GM12878 (cell line): ENCODE data around the gene RBM7. TPM values are rescaled to one million over a fixed set of nuclear protein-coding genes. Genes with fewer than 3 reads are reported as not detected.

Experiments used
- ATAC-seq: fragments of 200-7000 bp; cut with Tn5 transposase; 3 replicates; pipeline ENCODE4 v1.9.1; 2020; ENCODE audit warnings: mild to moderate bottlenecking, moderate library complexity
- BruUV-seq: library from RNA; stranded (reverse); fragments of 400-500 nt; replicated peaks from 2 replicates; lab custom pipeline; 2021; lab: Mats Ljungman, UMichigan
- CTCF ChIA-PET: fragments of 300-600 bp; sonication (Branson Sonifier 250); formaldehyde crosslinking; extraction: SDS; loops from one replicate; lab custom pipeline; 2021; ENCODE audit warnings: inconsistent platforms; lab: Yijun Ruan, JAX
- POLR2A ChIA-PET: fragments of 350-600 bp; formaldehyde crosslinking; extraction: SDS; loops from one replicate; lab custom pipeline; 2021; ENCODE audit warnings: inconsistent platforms; lab: Charles Lee
- RAD21 ChIA-PET: fragments of 300-600 bp; sonication (Branson Sonifier 250); formaldehyde crosslinking; loops from one replicate; lab custom pipeline; 2023; ENCODE audit warnings: antibody characterized with exemption; ENCODE audit not compliant: unreplicated experiment; lab: Charles Lee
- SMC1A ChIA-PET: fragments of 300-600 bp; sonication (Branson Sonifier 250); formaldehyde crosslinking; loops from one replicate; lab custom pipeline; 2023; ENCODE audit not compliant: unreplicated experiment, uncharacterized antibody; lab: Charles Lee
- DNase-seq: peaks from one replicate; pipeline ENCODE4 v3.0.0-alpha.2; 2011; ENCODE audit warnings: low read depth, low spot score
- FAIRE-seq: peaks from 3 replicates; lab custom pipeline; 2011; peaks lifted over from hg19 to GRCh38; lab: Jason Lieb, UNC
- H2AFZ ChIP-seq: 2 replicates; pipeline ENCODE4 v1.6.0; 2011; ENCODE audit warnings: low read depth, low read length, control low read depth; ENCODE audit not compliant: control insufficient read depth
- H3K27ac ChIP-seq: 2 replicates; pipeline ENCODE4 v1.5.1; 2011; ENCODE audit warnings: control low read depth; ENCODE audit not compliant: control insufficient read depth, insufficient read depth
- H3K27me3 ChIP-seq, 2 experiments: replicated peaks in 1 of 2; 2 replicates each; pipeline versions ENCODE4 v1.6.0 to v1.6.1; 2011; ENCODE audit warnings: low read length in 1 of 2; ENCODE audit not compliant: control insufficient read depth in 2 of 2, insufficient read depth in 2 of 2
- H3K36me3 ChIP-seq, 2 experiments: 2 replicates each; pipeline ENCODE4 v1.5.1; 2011; ENCODE audit warnings: low read length in 1 of 2; ENCODE audit not compliant: control insufficient read depth in 2 of 2, insufficient read depth in 2 of 2
- H3K4me1 ChIP-seq: 2 replicates; pipeline ENCODE4 v1.6.1; 2011; ENCODE audit warnings: mild to moderate bottlenecking, low read length, moderate library complexity, mixed read lengths; ENCODE audit not compliant: control insufficient read depth, insufficient read depth
- H3K4me2 ChIP-seq: 2 replicates; pipeline ENCODE4 v1.6.0; 2011; ENCODE audit warnings: control low read depth; ENCODE audit not compliant: control insufficient read depth, insufficient read depth
- H3K4me3 ChIP-seq: fragments of 200-600 bp; sonication (generic); 2 replicates; pipeline ENCODE4 v1.5.1; 2016
- H3K79me2 ChIP-seq: 2 replicates; pipeline ENCODE4 v1.6.0; 2011; ENCODE audit warnings: low read length; ENCODE audit not compliant: control insufficient read depth, insufficient read depth
- H3K9ac ChIP-seq: 2 replicates; pipeline ENCODE4 v1.8.0; 2011; ENCODE audit warnings: low read length, control low read depth, mixed read lengths; ENCODE audit not compliant: control insufficient read depth, insufficient read depth
- H3K9me3 ChIP-seq: replicated peaks from 3 replicates; pipeline ENCODE4 v1.5.1; 2011; ENCODE audit warnings: mild to moderate bottlenecking, low read length; ENCODE audit not compliant: control insufficient read depth, insufficient read depth
- H4K20me1 ChIP-seq: 2 replicates; pipeline ENCODE4 v1.6.0; 2011; ENCODE audit not compliant: control insufficient read depth, insufficient read depth
- ATF2 ChIP-seq: IDR thresholded peaks from 2 replicates; pipeline ENCODE4 v1.6.1; 2012; ENCODE audit warnings: low read length, inconsistent platforms
- CEBPB ChIP-seq, 2 experiments: fragments of 150-350 bp in 1 of 2; IDR thresholded peaks; 2 replicates each; pipeline ENCODE4 v1.6.1; 2012 to 2014; ENCODE audit warnings: low read depth in 2 of 2, low read length in 2 of 2, borderline replicate concordance in 1 of 2, inconsistent platforms in 1 of 2
- FOS ChIP-seq: IDR thresholded peaks from 3 replicates; pipeline ENCODE4 v1.6.1; 2011; ENCODE audit warnings: borderline replicate concordance; ENCODE audit not compliant: insufficient read length; ENCODE audit errors: extremely low read depth
- HDAC6 ChIP-seq: fragments of 200-600 bp; sonication (generic); IDR thresholded peaks from one replicate; pipeline ENCODE4 v1.8.0; 2017; ENCODE audit warnings: antibody characterized with exemption; ENCODE audit not compliant: unreplicated experiment
- KDM1A ChIP-seq: fragments of 200-600 bp; sonication (generic); IDR thresholded peaks from 2 replicates; pipeline ENCODE4 v1.6.1; 2016; ENCODE audit warnings: borderline replicate concordance
- MYB ChIP-seq: fragments of 150-350 bp; IDR thresholded peaks from 2 replicates; pipeline ENCODE4 v1.6.1; 2014; ENCODE audit warnings: mild to moderate bottlenecking, low read depth, low read length, borderline replicate concordance
- NRF1 ChIP-seq: conservative IDR thresholded peaks from 2 replicates; pipeline ENCODE4 v1.6.1; 2011; ENCODE audit warnings: mild to moderate bottlenecking, low read depth, low read length, improper control_type of control experiment
- SPI1 ChIP-seq: IDR thresholded peaks from 2 replicates; pipeline ENCODE4 v1.6.1; 2011; ENCODE audit warnings: low read depth, mild to moderate bottlenecking, low read length, moderate library complexity, borderline replicate concordance; ENCODE audit not compliant: insufficient read depth
- USF1 ChIP-seq: IDR thresholded peaks from 2 replicates; pipeline ENCODE4 v1.6.1; 2011; ENCODE audit warnings: borderline replicate concordance, low read depth, mild to moderate bottlenecking, moderate library complexity, mixed read lengths, low read length; ENCODE audit not compliant: insufficient read depth; ENCODE audit errors: extremely low read length
- ZBED1 ChIP-seq: IDR thresholded peaks from 2 replicates; pipeline ENCODE4 v1.6.1; 2016; ENCODE audit warnings: borderline replicate concordance
- ZBTB4 ChIP-seq: fragments of 450-650 bp; formaldehyde crosslinking; IDR thresholded peaks from 2 replicates; pipeline ENCODE4 v1.4.0; 2022; ENCODE audit warnings: mild to moderate bottlenecking, moderate library complexity
- ZZZ3 ChIP-seq: IDR thresholded peaks from 2 replicates; pipeline ENCODE4 v1.6.1; 2011; ENCODE audit warnings: low read depth; ENCODE audit not compliant: control insufficient read depth, insufficient read length
- WGBS: methylation state at CpG from one replicate; pipeline ENCODE4 v1.1.6; 2016; ENCODE audit warnings: low lambda C conversion rate; ENCODE audit not compliant: insufficient replicate concordance, insufficient coverage; ENCODE audit errors: missing lambda C conversion rate; 5-methylcytosine and 5-hydroxymethylcytosine counted together
- in situ Hi-C: fragments of 300-500 bp; cut with MboI; formaldehyde crosslinking; loops from 9 replicates; pipeline ENCODE4 v1.14.3; 2018; ENCODE audit warnings: mixed read lengths
- intact Hi-C: fragments of 100-400 bp; cut with micrococcal nuclease; formaldehyde crosslinking; loops from one replicate; pipeline ENCODE4 v1.14.2; 2022; ENCODE audit not compliant: unreplicated experiment
- polyA plus RNA-seq, 11 experiments: library from polyadenylated mRNA; depleted of rRNA in 4 of 11; unstranded in 6 of 11; stranded (reverse) in 5 of 11; fragments of >200 nt; fragmentation: Nextera tagmentation in 4 of 11; fragmentation: Illumina TruSeq in 1 of 11; extraction: Ambion mirVana in 4 of 11; extraction: Trizol in 1 of 11; gene quantifications; 1 replicate in 1 of 11; 2 replicates in 10 of 11; pipeline versions ENCODE4 v1.2.1 to v1.2.3, GENCODE V29; 2011 to 2016; ENCODE audit warnings: inconsistent platforms in 2 of 11, missing spikeins in 2 of 11, low read depth in 1 of 11
- total RNA-seq, 4 experiments: library from RNA; depleted of rRNA in 3 of 4; stranded (reverse); fragments of >200 nt in 3 of 4; fragmentation: Illumina TruSeq in 1 of 4; extraction: Trizol in 1 of 4; gene quantifications; 2 replicates each; pipeline versions ENCODE4 v1.2.1 to v1.2.3, GENCODE V29; 2013 to 2021

Gene RBM7
- total and polyA plus RNA-seq, 10 of the 15 experiments (the other 5 are each of a cell fraction or from before 2014, with no cell fraction given) = 17.0 to 46.2 (median 26.0) TPM

GRCh38 chr11:114439229-114440120 lies 39.0 kb downstream of the RBM7 start, which contains the start of gene REXO2:
REXO2 (plus strand) TSS chr11:114439467; CDS start chr11:114439529, 62 bp downstream.
- intact Hi-C loops (loop anchor here (1.0 kb wide), 1 partner anchor 39 kb away; the partner anchor contains the start of genes C11orf71 and RBM7), in situ Hi-C loops (no loop called here)
- Histone ChIP-seq H3K27me3 (no peaks in the 10 kb centered on the region; a peak in 1 of 4 replicates), H3K79me2 (no peaks in the 10 kb centered on the region), H3K9ac (peak within 1 kb of the TSS; percentile 28; the same call in 1 of the 2 replicates), H3K36me3 (no peaks in the 10 kb centered on the region), H3K4me2 (peak within 1 kb of the TSS; percentile 83), H3K4me1 (no peaks in the 10 kb centered on the region), H3K27ac (no peak within 1 kb of the TSS), H3K4me3 (peak within 1 kb of the TSS; percentile 70), H2AFZ (peak within 1 kb of the TSS; percentile 84), H4K20me1 (no peaks in the 10 kb centered on the region), H3K9me3 (no peaks in the 10 kb centered on the region)
- CTCF ChIA-PET = interaction anchor here (0.7 kb wide), 1 partner anchor 36 kb away, joined by 4 read pairs; no protein-coding TSS in a partner anchor
- BruUV-seq = no TSS peak
- SMC1A ChIA-PET = interaction anchor here (1.3 kb wide), 1 partner anchor 92 kb away, joined by 3 read pairs; no protein-coding TSS in a partner anchor
- DNase-seq (peak; percentile 75), ATAC-seq (peak; percentile 100), FAIRE-seq (peak; percentile 92)
- RAD21 ChIA-PET = no interaction called here
- POLR2A ChIA-PET = interaction anchor here (1.2 kb wide), 1 partner anchor 9 kb away, joined by 3 read pairs; no protein-coding TSS in a partner anchor
- WGBS = 2% methylated on average over 60 of the region's 64 CpGs
- TF ChIP-seq MYB (no peak), ZZZ3 (no peak), SPI1 (no peak), FOS (no peak), KDM1A (no peak), NRF1 (peak; percentile 60), ZBTB4 (CRISPR knock-in tag) (no peak), USF1 (peak; percentile 64), ATF2 (no peak), CEBPB (IDR thresholded peaks at IDR 0.05; ENCODE audit: borderline replicate concordance in 1 of 2, low read depth in 2 of 2, low read length in 2 of 2) (no peak), ZBED1 (no peak), HDAC6 (peak; percentile 33)
